Psoas muscle (tissue), 8 donors: Measurements from ENCODE around the gene BAHCC1. TPM values are rescaled to one million over a fixed set of nuclear protein-coding genes. Genes with fewer than 3 reads are reported as not detected.

ENCODE experiments used
- ATAC-seq, 4 donors: fragments of 200-7000 bp; cut with Tn5 transposase; one replicate each; pipeline ENCODE4 v1.9.1; 2020; ENCODE audit warnings: moderate library complexity in 3 of 4, mild to moderate bottlenecking in 2 of 4
- DNase-seq, 2 donors: peaks; one replicate each; pipeline ENCODE4 v3.0.0-alpha.2; 2020
- H3K27ac ChIP-seq: fragments of 200-600 bp; one replicate; pipeline ENCODE4 v1.8.0; 2022
- H3K27me3 ChIP-seq, 3 donors: fragments of 200-600 bp in 1 of 3; one replicate each; pipeline versions ENCODE4 v1.6.1 to v1.8.0; 2013 to 2022; ENCODE audit warnings: low read length in 2 of 3, mild to moderate bottlenecking in 2 of 3, moderate library complexity in 1 of 3; ENCODE audit not compliant: insufficient read depth in 3 of 3
- H3K36me3 ChIP-seq, 2 donors: fragments of 200-600 bp in 1 of 2; one replicate each; pipeline versions ENCODE4 v1.6.1 to v1.8.0; 2013 to 2022; ENCODE audit warnings: low read depth in 1 of 2, mild to moderate bottlenecking in 1 of 2, moderate library complexity in 1 of 2; ENCODE audit not compliant: insufficient read depth in 1 of 2
- H3K4me1 ChIP-seq: fragments of 200-600 bp; one replicate; pipeline ENCODE4 v1.8.0; 2022
- H3K4me3 ChIP-seq: fragments of 200-600 bp; one replicate; pipeline ENCODE4 v1.8.0; 2022; ENCODE audit warnings: mild to moderate bottlenecking
- H3K9me3 ChIP-seq: fragments of 200-600 bp; one replicate; pipeline ENCODE4 v1.8.0; 2022
- CTCF ChIP-seq: fragments of 200-600 bp; IDR thresholded peaks from one replicate; pipeline ENCODE4 v1.8.0; 2022; ENCODE audit warnings: antibody characterized with exemption
- WGBS, 3 donors: extraction: QIAGEN DNeasy Blood & Tissue Kit; methylation state at CpG; one replicate each; pipeline versions ENCODE4 v1.1.6 to v1.1.7; 2013; 5-methylcytosine and 5-hydroxymethylcytosine counted together
- intact Hi-C, 2 donors: fragments of 100-400 bp; cut with DNase I; formaldehyde crosslinking; loops; one replicate each; pipeline versions ENCODE4 v1.11.0 to v1.14.2; 2022
- long read RNA-seq, 2 donors: library from polyadenylated mRNA; unstranded; transcript quantifications; one replicate each; pipeline ENCODE4 v2.0.0, GENCODE V29; 2021
- polyA plus RNA-seq, 3 donors: library from polyadenylated mRNA; stranded (reverse); fragments of 200-250 nt; gene quantifications; one replicate each; pipeline ENCODE4 v1.2.3, GENCODE V29; 2013
- total RNA-seq, 4 donors: library from RNA; stranded (reverse); fragmentation: NEBNext Ultra II Directional in 2 of 4; extraction: Animal tissue kit (Norgen Biotek cat#: 25700) in 2 of 4; gene quantifications; one replicate each; pipeline versions ENCODE4 v1.2.1 to v1.2.4, GENCODE V29; 2021 to 2023
- donor health status: healthy with polysubstance abuse.
- donor health status: DM: no; HTN: no; CAD: no; lungs with moderate emphysema.
- donor health status: Bipolar disorder and iron deficiency.
- donor health status: healthy.
- donor health status: DM: yes; HTN: yes; CAD: no.
- donor health status: DM: no; HTN: no; CAD: no.
- donor health status: DM: no; HTN: no; CAD: no.
- donor health status: DM: yes; HTN: yes; CAD: no.

The BAHCC1 gene
- total RNA-seq (10 to 100 TPM in 1 of 4 donors, 1 to 10 TPM in 3; 6.0 to 10.7 (median 7.7) TPM), polyA plus RNA-seq (1 to 10 TPM; 2.8 to 6.6 (median 4.1) TPM)
- long read RNA-seq, donor 1, partial matches to known transcripts = 0 of 3 reads
- long read RNA-seq, donor 1, other reads (novel, unspliced or antisense) = 2 of 3 reads
- long read RNA-seq, donor 2, partial matches to known transcripts = 3 of 13 reads
- long read RNA-seq, donor 2, other reads (novel, unspliced or antisense) = 4 of 13 reads

GRCh38 chr17:81394921-81395599 is at the start of gene BAHCC1:
Gene BAHCC1 (plus strand): TSS chr17:81395457. CDS start chr17:81399740, 4,283 bp downstream.
- Histone ChIP-seq H3K4me3 (peak within 1 kb of the TSS; percentile 76), H3K36me3 (no peaks in the 10 kb centered on the region), H3K27me3 (no peaks in the 10 kb centered on the region), H3K9me3 (no peaks in the 10 kb centered on the region), H3K27ac (peak within 1 kb of the TSS; percentile 99), H3K4me1 (peaks cover 23% of the 10 kb centered on the region)
- ATAC-seq = peak; percentile 81 to 84 (median 81)
- intact Hi-C loops = loop anchor here (1.0 to 5.0 kb wide), 5 partner anchors 89 to 143 kb away; partner anchors contain the start of gene ACTG1 (in 1 of the 2)
- DNase-seq = peak; percentile 100
- no peak for TF ChIP-seq CTCF
- WGBS, 3 donors = 0% methylated on average over 39 to 40 of the region's 40 CpGs

GRCh38 chr17:81346090-81346907 is 49.0 kb upstream of the BAHCC1 start:
- peak overlapping the region; percentile 79 for H3K4me3 ChIP-seq
- peak overlapping the region; percentile 95 for H3K27ac ChIP-seq
- no peak for TF ChIP-seq CTCF
- 1 to 3% (median 2%) methylated on average over 53 to 87 of the region's 91 CpGs for WGBS, 3 donors
- DNase-seq (peak; percentile 99), ATAC-seq (peak; percentile 72 to 79 (median 77))
- intact Hi-C loops = loop anchor here in 1 of 2 donors (2.0 kb wide), 1 partner anchor 41 kb away; no protein-coding TSS in a partner anchor
- peaks cover 12% of the 10 kb centered on the region for H3K4me1 ChIP-seq
- H3K9me3 ChIP-seq = no peaks in the 10 kb centered on the region
- H3K36me3 ChIP-seq = no peaks in the 10 kb centered on the region
- no peaks in the 10 kb centered on the region for H3K27me3 ChIP-seq

GRCh38 chr17:81346908-81347349 is 48.3 kb upstream of the BAHCC1 start:
- Histone ChIP-seq H3K36me3 (no peaks in the 10 kb centered on the region), H3K27ac (peak overlapping the region; percentile 85), H3K27me3 (no peaks in the 10 kb centered on the region), H3K4me3 (peak overlapping the region; percentile 79), H3K4me1 (peaks cover 12% of the 10 kb centered on the region), H3K9me3 (no peaks in the 10 kb centered on the region)
- ATAC-seq (no peak), DNase-seq (peak in 1 of 2 donors; percentile 63)
- TF ChIP-seq CTCF = no peak
- 69 to 83% (median 72%) methylated on average over 11 of the region's 11 CpGs for WGBS, 3 donors
- intact Hi-C loops = loop anchor here (1.0 to 2.0 kb wide), 2 partner anchors 39 to 40 kb away; no protein-coding TSS in a partner anchor

GRCh38 chr17:81347437-81347836 is 47.8 kb upstream of the BAHCC1 start:
- Histone ChIP-seq H3K27ac (no peak overlapping the region), H3K36me3 (no peaks in the 10 kb centered on the region), H3K9me3 (no peaks in the 10 kb centered on the region), H3K27me3 (no peaks in the 10 kb centered on the region), H3K4me3 (peak overlapping the region; percentile 79), H3K4me1 (peaks cover 12% of the 10 kb centered on the region)
- ATAC-seq (no peak), DNase-seq (no peak)
- intact Hi-C loops = loop anchor here (1.0 to 2.0 kb wide), 2 partner anchors 39 kb away; no protein-coding TSS in a partner anchor
- 75 to 86% (median 75%) methylated on average over 4 of the region's 4 CpGs for WGBS, 3 donors
- no peak for TF ChIP-seq CTCF
